GM04503 (cell line): Measurements from ENCODE around the gene NKD2.

ENCODE experiments used
- DNase-seq: peaks from one replicate; pipeline ENCODE4 v3.0.0-alpha.2; 2012; ENCODE audit warnings: low read depth

NKD2 gene

GRCh38 chr5:1030801-1031271 is 22.2 kb downstream of the NKD2 start:
- no peak for DNase-seq

- DNase-seq: no peak
These were observed 22.8 kb downstream of the NKD2 start for GRCh38 chr5:1031306-1031959.

GRCh38 chr5:1032011-1032410 is 23.4 kb downstream of the NKD2 start:
- DNase-seq: no peak

GRCh38 chr5:1032551-1033027 is 24.0 kb downstream of the NKD2 start:
- no peak for DNase-seq

- DNase-seq: no peak
These were observed 24.6 kb downstream of the NKD2 start for GRCh38 chr5:1033178-1033577.

GRCh38 chr5:1033606-1034420 is 25.2 kb downstream of the NKD2 start:
- DNase-seq: no peak

- DNase-seq: no peak
These were observed 25.9 kb downstream of the NKD2 start for GRCh38 chr5:1034421-1034905.

GRCh38 chr5:1034986-1035385 is 26.4 kb downstream of the NKD2 start:
- DNase-seq: no peak

- DNase-seq: no peak
These were observed 27.1 kb downstream of the NKD2 start for GRCh38 chr5:1035421-1036405.

GRCh38 chr5:1036504-1037122 is 28.0 kb downstream of the NKD2 start:
- no peak for DNase-seq

- DNase-seq: no peak
These were observed 28.6 kb downstream of the NKD2 start for GRCh38 chr5:1037123-1037670.

- no peak for DNase-seq
These were observed 29.2 kb downstream of the NKD2 start for GRCh38 chr5:1037671-1038416.

GRCh38 chr5:1038417-1039209 is 30.0 kb downstream of the NKD2 start:
- no peak for DNase-seq

- no peak for DNase-seq
These were observed 30.6 kb downstream of the NKD2 start for GRCh38 chr5:1039210-1039548.

- DNase-seq: no peak
These were observed 31.2 kb downstream of the NKD2 start for GRCh38 chr5:1039706-1040260.

GRCh38 chr5:1040571-1040970 is 32.0 kb downstream of the NKD2 start:
- DNase-seq: no peak

GRCh38 chr5:1041225-1042143 is 32.9 kb downstream of the NKD2 start:
- no peak for DNase-seq

GRCh38 chr5:1042626-1043025 is 34.0 kb downstream of the NKD2 start:
- DNase-seq: no peak
